Measurements from ENCODE around the gene DHCR7.

- TF ChIP-seq CTCF (IDR thresholded peaks at IDR 0.05; ENCODE audit: insufficient read depth, low read length) (no peak), GABPA (IDR thresholded peaks at IDR 0.05; ENCODE audit: low read depth) (no peak), REST (IDR thresholded peaks at IDR 0.05; ENCODE audit: insufficient replicate concordance, low read depth) (no peak)
Observed at GRCh38 chr11:71496421-71496820, 48.2 kb upstream of the DHCR7 start.
